Gastrocnemius medialis (tissue), 4 donors: Measurements from ENCODE around the gene CATSPERB. TPM values are rescaled to one million over a fixed set of nuclear protein-coding genes. Genes with fewer than 3 reads are reported as not detected.
A peak's percentile ranks its signal among the peaks of the same experiment; 100 is the strongest.

Experiments
- ATAC-seq, 2 donors: fragments of 150-250 bp; one replicate each; pipeline ENCODE4 v1.9.1; 2016
- DNase-seq, 2 donors: peaks; one replicate each; pipeline ENCODE4 v3.0.0-alpha.2; 2019
- H3K27ac ChIP-seq, 4 donors: fragments of 200-600 bp; sonication (generic); 1 replicate in 1 of 4; 2 replicates in 3 of 4; pipeline ENCODE4 v1.5.1; 2016 to 2018; ENCODE audit warnings: mild to moderate bottlenecking in 2 of 4, moderate library complexity in 1 of 4
- H3K27me3 ChIP-seq, 3 donors: fragments of 200-600 bp; sonication (generic) in 2 of 3; 1 replicate in 1 of 3; 2 replicates in 2 of 3; pipeline versions ENCODE4 v1.5.1 to v1.6.0; 2016 to 2019; ENCODE audit warnings: mild to moderate bottlenecking in 1 of 3, moderate library complexity in 1 of 3
- H3K36me3 ChIP-seq, 2 donors: fragments of 200-600 bp; sonication (generic) in 1 of 2; one replicate each; pipeline ENCODE4 v1.5.1; 2017 to 2018
- H3K4me1 ChIP-seq, 2 donors: fragments of 200-600 bp; sonication (generic) in 1 of 2; one replicate each; pipeline ENCODE4 v1.5.1; 2016 to 2017; ENCODE audit warnings: mild to moderate bottlenecking in 2 of 2
- H3K4me3 ChIP-seq, 4 donors: fragments of 200-600 bp; sonication (generic) in 3 of 4; 1 replicate in 1 of 4; 2 replicates in 3 of 4; pipeline ENCODE4 v1.5.1; 2016 to 2019; ENCODE audit warnings: mild to moderate bottlenecking in 2 of 4
- H3K9me3 ChIP-seq, 3 donors: fragments of 200-600 bp; sonication (generic) in 2 of 3; 1 replicate in 1 of 3; 2 replicates in 2 of 3; pipeline ENCODE4 v1.5.1; 2016 to 2019
- CTCF ChIP-seq, 5 experiments: fragments of 450-650 bp in 3 of 5; fragments of 200-600 bp in 2 of 5; sonication (generic) in 2 of 5; IDR thresholded peaks in 4 of 5; conservative IDR thresholded peaks in 1 of 5; 1 replicate in 4 of 5; 2 replicates in 1 of 5; pipeline ENCODE4 v1.5.1; 2016 to 2019; ENCODE audit warnings: antibody characterized with exemption in 5 of 5, mild to moderate bottlenecking in 3 of 5, moderate library complexity in 3 of 5
- POLR2A ChIP-seq, 2 donors: fragments of 450-650 bp; IDR thresholded peaks; one replicate each; pipeline ENCODE4 v1.6.1; 2017; ENCODE audit warnings: antibody characterized with exemption in 2 of 2, mild to moderate bottlenecking in 2 of 2, moderate library complexity in 2 of 2
- in situ Hi-C, 4 donors: fragments of 200-750 bp; cut with MboI; loops; one replicate each; pipeline versions ENCODE4 v1.15.0 to v1.8.0; 2017; ENCODE audit warnings: low sequenced_read_pairs in 4 of 4
- intact Hi-C: fragments of 100-400 bp; cut with DNase I; formaldehyde crosslinking; loops from one replicate; pipeline ENCODE4 v1.15.1; 2023; ENCODE audit warnings: low total_unique reads
- total RNA-seq, 4 donors: library from RNA; depleted of rRNA; stranded (reverse); fragments of >200 nt; gene quantifications; one replicate each; pipeline versions ENCODE4 v1.1.0 to v1.2.3, GENCODE V29; 2016

CATSPERB gene
- total RNA-seq, 4 donors from 2014 or later = 0.20 to 0.24 TPM; not detected in 2

DNA sequence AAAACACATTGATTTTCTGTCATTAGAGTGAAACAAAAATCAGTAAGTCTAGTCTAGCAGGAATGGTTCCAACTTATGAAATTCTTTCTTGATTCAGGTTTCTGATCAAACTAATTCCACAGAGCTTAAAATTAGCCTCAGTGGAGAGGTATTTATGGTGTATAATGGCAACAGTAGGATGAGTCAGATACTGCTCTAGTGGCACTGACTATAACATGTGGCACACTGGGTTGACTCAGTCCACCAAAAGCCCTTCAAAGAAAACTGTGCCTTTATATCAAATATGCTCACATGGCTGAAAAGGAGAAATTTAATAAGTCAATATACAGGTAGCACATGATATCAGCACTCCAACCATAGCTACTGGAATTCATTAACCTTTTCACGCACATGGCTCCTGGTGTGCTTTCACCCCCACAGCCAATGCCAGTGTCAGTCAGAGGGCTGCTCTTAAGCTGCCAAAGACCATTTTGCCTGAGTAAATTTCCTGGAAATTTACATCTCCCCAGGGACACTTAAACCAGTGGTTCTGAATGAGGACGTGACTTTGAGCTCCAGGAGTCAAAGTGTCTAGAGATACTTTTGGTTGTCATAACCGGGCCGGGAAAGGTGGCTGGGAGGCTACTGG lies 21.7 kb upstream of the CATSPERB start:
- ATAC-seq (no peak), DNase-seq (no peak)
- H3K9me3 ChIP-seq = no peaks in the 10 kb centered on the region
- intact Hi-C loops = no loop called here
- no peaks in the 10 kb centered on the region for H3K27me3 ChIP-seq
- H3K36me3 ChIP-seq = no peaks in the 10 kb centered on the region
- H3K4me3 ChIP-seq = no peak overlapping the region
- in situ Hi-C loops = no loop called here
- TF ChIP-seq POLR2A (IDR thresholded peaks at IDR 0.05) (no peak), CTCF (IDR thresholded peaks at IDR 0.05 in 4 of 5, conservative IDR thresholded peaks at IDR 0.05 in 1 of 5) (no peak)
- H3K4me1 ChIP-seq = peaks cover 0 to 17% of the 10 kb centered on the region in 2 donors
- peak overlapping the region in 2 of 4 donors; percentile 43 to 54 for H3K27ac ChIP-seq

GRCh38 chr14:91752961-91753360 lies 21.1 kb upstream of the CATSPERB start:
- intact Hi-C loops = no loop called here
- H3K36me3 ChIP-seq = no peaks in the 10 kb centered on the region
- in situ Hi-C loops = no loop called here

DNA sequence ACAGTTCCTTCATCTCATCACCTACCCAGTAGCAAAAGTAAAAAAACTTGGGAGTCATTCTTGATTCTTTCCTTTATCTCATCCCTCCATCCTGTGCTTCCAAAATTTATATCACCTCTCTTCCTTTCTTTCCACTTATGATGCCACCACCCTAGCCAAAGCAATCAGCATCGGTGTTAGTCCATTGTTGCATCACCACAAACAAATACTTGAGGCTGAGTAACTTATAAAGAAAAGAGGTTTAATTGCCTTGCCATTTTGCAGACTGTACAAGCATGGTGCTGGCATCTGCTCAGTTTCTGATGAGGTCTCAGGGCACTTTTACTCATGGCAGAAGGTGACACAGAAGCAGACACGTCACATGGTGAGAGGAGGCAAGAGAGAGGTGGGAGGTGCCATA lies 19.8 kb upstream of the CATSPERB start:
- Histone ChIP-seq H3K27ac (no peak overlapping the region), H3K9me3 (no peaks in the 10 kb centered on the region), H3K4me3 (no peak overlapping the region), H3K27me3 (no peaks in the 10 kb centered on the region), H3K36me3 (no peaks in the 10 kb centered on the region), H3K4me1 (peaks cover 0 to 17% of the 10 kb centered on the region in 2 donors)
- ATAC-seq = no peak
- TF ChIP-seq CTCF (IDR thresholded peaks at IDR 0.05 in 4 of 5, conservative IDR thresholded peaks at IDR 0.05 in 1 of 5) = no peak
- TF ChIP-seq POLR2A (IDR thresholded peaks at IDR 0.05) = no peak
- in situ Hi-C loops (no loop called here), intact Hi-C loops (no loop called here)
- no peak for DNase-seq

More at GRCh38 chr14:91752961-91753360, 21.1 kb upstream of the CATSPERB start:
- H3K4me3 ChIP-seq = no peak overlapping the region
- DNase-seq (no peak), ATAC-seq (no peak)
- peak overlapping the region in 2 of 4 donors; percentile 43 to 54 for H3K27ac ChIP-seq
- H3K4me1 ChIP-seq = peaks cover 0 to 17% of the 10 kb centered on the region in 2 donors
- H3K9me3 ChIP-seq = no peaks in the 10 kb centered on the region
- TF ChIP-seq POLR2A (IDR thresholded peaks at IDR 0.05) (no peak), CTCF (IDR thresholded peaks at IDR 0.05 in 4 of 5, conservative IDR thresholded peaks at IDR 0.05 in 1 of 5) (no peak)
- no peaks in the 10 kb centered on the region for H3K27me3 ChIP-seq

- TF ChIP-seq CTCF (IDR thresholded peaks at IDR 0.05 in 4 of 5, conservative IDR thresholded peaks at IDR 0.05 in 1 of 5) = no peak
- no peak for TF ChIP-seq POLR2A (IDR thresholded peaks at IDR 0.05)
- no peak overlapping the region for H3K4me3 ChIP-seq
- H3K9me3 ChIP-seq = no peaks in the 10 kb centered on the region
- intact Hi-C loops = no loop called here
- H3K27ac ChIP-seq = no peak overlapping the region
- in situ Hi-C loops = no loop called here
- H3K36me3 ChIP-seq = no peaks in the 10 kb centered on the region
- H3K4me1 ChIP-seq = peaks cover 0 to 17% of the 10 kb centered on the region in 2 donors
- H3K27me3 ChIP-seq = no peaks in the 10 kb centered on the region
- DNase-seq = no peak
- no peak for ATAC-seq
These were observed 18.8 kb upstream of the CATSPERB start for GRCh38 chr14:91750634-91751198.
